IMR-90 (cell line): ENCODE data around the gene OR51T1. TPM values are rescaled to one million over a fixed set of nuclear protein-coding genes. Genes with fewer than 3 reads are reported as not detected.

Experiments
- ATAC-seq: fragments of 200-7000 bp; cut with Tn5 transposase; 2 replicates; pipeline ENCODE4 v1.9.1; 2020; ENCODE audit warnings: low read depth, mild to moderate bottlenecking, moderate library complexity
- BruUV-seq: library from RNA; stranded (reverse); fragments of 400-500 nt; replicated peaks from 2 replicates; lab custom pipeline; 2021; lab: Mats Ljungman, UMichigan
- CTCF ChIA-PET: fragments of 300-600 bp; formaldehyde crosslinking; extraction: SDS; loops from one replicate; lab custom pipeline; 2021; ENCODE audit warnings: antibody characterized with exemption; lab: Yijun Ruan, JAX
- POLR2A ChIA-PET: fragments of 300-600 bp; sonication (Branson Sonifier 250); formaldehyde crosslinking; loops from one replicate; lab custom pipeline; 2022; ENCODE audit warnings: antibody characterized with exemption; ENCODE audit not compliant: unreplicated experiment; lab: Charles Lee
- DNase-seq: peaks from one replicate; pipeline ENCODE4 v3.0.0; 2013
- H2AFZ ChIP-seq: replicated peaks from 2 replicates; pipeline ENCODE3; 2013; ENCODE audit warnings: low read length, mild to moderate bottlenecking; ENCODE audit not compliant: poor library complexity
- H2AK5ac ChIP-seq: 2 replicates; pipeline ENCODE4 v1.6.1; 2013; ENCODE audit warnings: low read depth, low read length, inconsistent platforms
- H2AK9ac ChIP-seq: replicated peaks from 2 replicates; pipeline ENCODE3; 2013; ENCODE audit warnings: mild to moderate bottlenecking, low read depth, low read length, moderate library complexity; ENCODE audit not compliant: poor library complexity
- H2BK120ac ChIP-seq: 2 replicates; pipeline ENCODE4 v1.6.1; 2013; ENCODE audit warnings: low read depth, low read length, inconsistent platforms
- H2BK15ac ChIP-seq: 3 replicates; pipeline ENCODE4 v1.6.1; 2013; ENCODE audit warnings: low read depth, low read length, inconsistent platforms
- H2BK20ac ChIP-seq: 2 replicates; pipeline ENCODE4 v1.6.1; 2013; ENCODE audit warnings: low read depth, mild to moderate bottlenecking, inconsistent platforms, low read length, moderate library complexity
- H2BK5ac ChIP-seq: 2 replicates; pipeline ENCODE4 v1.6.1; 2013; ENCODE audit warnings: mild to moderate bottlenecking, low read depth, low read length, inconsistent platforms; ENCODE audit not compliant: poor library complexity, severe bottlenecking
- H3K14ac ChIP-seq: replicated peaks from 2 replicates; pipeline ENCODE4 v1.6.1; 2013; ENCODE audit warnings: low read depth, low read length, inconsistent platforms
- H3K18ac ChIP-seq: 2 replicates; pipeline ENCODE4 v1.6.1; 2013; ENCODE audit warnings: low read depth, low read length, control low read depth
- H3K23ac ChIP-seq: 2 replicates; pipeline ENCODE4 v1.6.1; 2013; ENCODE audit warnings: low read depth, low read length, inconsistent platforms
- H3K27ac ChIP-seq: 2 replicates; pipeline ENCODE4 v1.5.1; 2013; ENCODE audit warnings: mild to moderate bottlenecking, control low read depth, low read length; ENCODE audit not compliant: insufficient read depth
- H3K27me3 ChIP-seq: 2 replicates; pipeline ENCODE4 v1.6.1; 2013; ENCODE audit warnings: low read length; ENCODE audit not compliant: control insufficient read depth, insufficient read depth
- H3K36me3 ChIP-seq: 2 replicates; pipeline ENCODE4 v1.6.1; 2013; ENCODE audit warnings: low read length, mixed read lengths; ENCODE audit not compliant: control insufficient read depth, insufficient read depth
- H3K4ac ChIP-seq: 2 replicates; pipeline ENCODE4 v1.6.1; 2013; ENCODE audit warnings: low read depth, low read length, inconsistent platforms
- H3K4me1 ChIP-seq: 2 replicates; pipeline ENCODE4 v1.6.1; 2013; ENCODE audit warnings: low read length, mixed read lengths; ENCODE audit not compliant: control insufficient read depth, insufficient read depth
- H3K4me2 ChIP-seq: 2 replicates; pipeline ENCODE4 v1.6.1; 2013; ENCODE audit warnings: low read depth, mild to moderate bottlenecking, control low read depth, low read length, moderate library complexity
- H3K4me3 ChIP-seq: 2 replicates; pipeline ENCODE4 v1.5.1; 2013; ENCODE audit warnings: low read depth, mild to moderate bottlenecking, control low read depth, low read length, moderate library complexity; ENCODE audit not compliant: insufficient read depth
- H3K56ac ChIP-seq: 2 replicates; pipeline ENCODE4 v1.6.1; 2013; ENCODE audit warnings: low read length, inconsistent platforms; ENCODE audit not compliant: insufficient read depth; ENCODE audit errors: extremely low read depth
- H3K79me1 ChIP-seq, 2 experiments: 2 replicates each; pipeline ENCODE4 v1.6.1; 2013; ENCODE audit warnings: low read length in 2 of 2, inconsistent platforms in 1 of 2, low read depth in 1 of 2
- H3K9ac ChIP-seq: 2 replicates; pipeline ENCODE4 v1.6.1; 2013; ENCODE audit warnings: low read depth, low read length, control low read depth
- H3K9me1 ChIP-seq: 2 replicates; pipeline ENCODE4 v1.6.1; 2013; ENCODE audit warnings: low read length, inconsistent platforms; ENCODE audit not compliant: insufficient read depth
- H3K9me3 ChIP-seq: 2 replicates; pipeline ENCODE4 v1.6.1; 2013; ENCODE audit warnings: low read length; ENCODE audit not compliant: control insufficient read depth, insufficient read depth
- H4K20me1 ChIP-seq: 2 replicates; pipeline ENCODE4 v1.6.1; 2013; ENCODE audit warnings: low read length, inconsistent platforms; ENCODE audit not compliant: insufficient read depth
- H4K5ac ChIP-seq: 2 replicates; pipeline ENCODE4 v1.6.1; 2013; ENCODE audit warnings: mild to moderate bottlenecking, low read depth, low read length, control low read depth
- H4K8ac ChIP-seq, 2 experiments: 2 replicates each; pipeline ENCODE4 v1.6.1; 2013; ENCODE audit warnings: low read depth in 2 of 2, low read length in 2 of 2, control low read depth in 1 of 2, inconsistent platforms in 1 of 2
- H4K91ac ChIP-seq: 2 replicates; pipeline ENCODE4 v1.6.1; 2013; ENCODE audit warnings: low read depth, low read length, inconsistent platforms; ENCODE audit not compliant: insufficient read depth
- BHLHE40 ChIP-seq: fragments of 150-350 bp; IDR thresholded peaks from 2 replicates; pipeline ENCODE4 v1.6.1; 2016; ENCODE audit warnings: mild to moderate bottlenecking, low read depth, low read length
- MXI1 ChIP-seq: IDR thresholded peaks from 2 replicates; pipeline ENCODE4 v1.6.1; 2012; ENCODE audit warnings: low read depth, mild to moderate bottlenecking, low read length, moderate library complexity, borderline replicate concordance
- USF2 ChIP-seq: fragments of 150-350 bp; IDR thresholded peaks from 2 replicates; pipeline ENCODE4 v1.6.1; 2017; ENCODE audit warnings: mild to moderate bottlenecking, antibody characterized with exemption, low read length, low read depth
- WGBS, 2 experiments: methylation state at CpG; one replicate each; pipeline versions ENCODE4 v1.1.5 to v1.1.7; 2013; ENCODE audit warnings: missing lambda C conversion rate in 2 of 2; ENCODE audit not compliant: insufficient read length in 1 of 2; ENCODE audit errors: extremely low coverage in 2 of 2; 5-methylcytosine and 5-hydroxymethylcytosine counted together
- dilution Hi-C: fragments of 300-500 bp; cut with HindIII; formaldehyde crosslinking; loops from one replicate; pipeline ENCODE4 v1.14.3; 2018; ENCODE audit warnings: low sequenced_read_pairs; ENCODE audit not compliant: unreplicated experiment
- in situ Hi-C: fragments of 300-500 bp; cut with MboI; formaldehyde crosslinking; loops from 3 replicates; pipeline ENCODE4 v1.14.3; 2019; ENCODE audit warnings: low sequenced_read_pairs, inconsistent platforms, mixed read lengths
- intact Hi-C: fragments of 100-400 bp; cut with micrococcal nuclease; formaldehyde crosslinking; loops from 2 replicates; pipeline ENCODE4 v1.10.0; 2022
- polyA plus RNA-seq, 3 experiments: library from polyadenylated mRNA; depleted of rRNA; stranded (reverse); fragments of >200 nt; gene quantifications; 2 replicates each; pipeline ENCODE4 v1.2.3, GENCODE V29; 2012; ENCODE audit warnings: low replicate concordance in 1 of 3
- total RNA-seq: library from RNA; depleted of rRNA; stranded (reverse); fragments of >200 nt; gene quantifications from 2 replicates; pipeline ENCODE4 v1.2.3, GENCODE V29; 2012

OR51T1 gene
- total and polyA plus RNA-seq, 2 of the 4 experiments (the other 2 are of a cell fraction), result not detected

- CTCF ChIA-PET, result no interaction called here
- no peak overlapping the region for H4K5ac ChIP-seq
- no peak overlapping the region for H2AK5ac ChIP-seq
- no peak overlapping the region for H3K4me3 ChIP-seq
- H4K8ac ChIP-seq, result no peak overlapping the region
- no peak overlapping the region for H2BK5ac ChIP-seq
- H3K27me3 ChIP-seq, result no peaks in the 10 kb centered on the region
- no peak overlapping the region for H4K91ac ChIP-seq
- 100% methylated on average over 1 of the region's 4 CpGs; no CpG with 5 or more reads in 1 of the 2 experiments for WGBS, 2 experiments
- H2BK15ac ChIP-seq, result no peak overlapping the region
- H3K9me3 ChIP-seq, result no peaks in the 10 kb centered on the region
- no peak overlapping the region for H3K56ac ChIP-seq
- H3K14ac ChIP-seq, result no peak overlapping the region
- H3K4me1 ChIP-seq, result peaks cover 2% of the 10 kb centered on the region; the same call in 1 of the 2 replicates
- DNase-seq, result peak; percentile 9
- no peak overlapping the region for H2AFZ ChIP-seq
- no peak overlapping the region for H2AK9ac ChIP-seq
- peak overlapping the region; percentile 8; the same call in 1 of the 2 replicates for H2BK20ac ChIP-seq
- peak overlapping the region; percentile 61; the same call in 1 of the 2 replicates for H3K4me2 ChIP-seq
- H4K20me1 ChIP-seq, result no peaks in the 10 kb centered on the region
- peaks cover 5% of the 10 kb centered on the region for H3K9me1 ChIP-seq
- no peak for TF ChIP-seq MXI1
- TF ChIP-seq BHLHE40, result peak; percentile 69; the same call in 1 of the 2 replicates
- no peak for TF ChIP-seq USF2
- H3K9ac ChIP-seq, result no peak overlapping the region
- H3K27ac ChIP-seq, result no peak overlapping the region
- POLR2A ChIA-PET, result no interaction called here
- no peaks in the 10 kb centered on the region for H3K36me3 ChIP-seq
- no peaks in the 10 kb centered on the region for H3K79me1 ChIP-seq
- H3K4ac ChIP-seq, result no peak overlapping the region
- H3K23ac ChIP-seq, result no peak overlapping the region
- H3K18ac ChIP-seq, result no peak overlapping the region
- intact Hi-C loops, result no loop called here
- in situ Hi-C loops, result no loop called here
- no TSS peak for BruUV-seq
- dilution Hi-C loops, result no loop called here
- ATAC-seq, result peak; percentile 44; the same call in 1 of the 2 replicates
- H2BK120ac ChIP-seq, result peak overlapping the region; percentile 27; the same call in 1 of the 2 replicates
Measured at GRCh38 chr11:4881188-4881587, 512 bp upstream of the OR51T1 start.
